Coronary artery (tissue), 2 donors: ENCODE measurements around the gene OSTF1.

Experiments used
- DNase-seq: peaks from one replicate; pipeline ENCODE4 v3.0.0-alpha.2; 2017; ENCODE audit warnings: low spot score
- H3K27ac ChIP-seq, 2 donors: fragments of 200-600 bp; sonication (generic); one replicate each; pipeline ENCODE4 v1.5.1; 2016 to 2019
- H3K4me3 ChIP-seq: fragments of 200-600 bp; sonication (generic); 2 replicates; pipeline ENCODE4 v1.5.1; 2016; ENCODE audit warnings: mild to moderate bottlenecking, moderate library complexity
- TF ChIP-seq, protein P1 (sequence below): fragments of 200-600 bp; sonication (generic); IDR thresholded peaks from one replicate; pipeline ENCODE4 v1.5.1; 2019; ENCODE audit warnings: antibody characterized with exemption

OSTF1 gene

GRCh38 chr9:75156858-75157257, 68.5 kb downstream of the OSTF1 start:
- H3K27ac ChIP-seq = no peak overlapping the region
- DNase-seq = no peak
- TF ChIP-seq, protein P1, sequence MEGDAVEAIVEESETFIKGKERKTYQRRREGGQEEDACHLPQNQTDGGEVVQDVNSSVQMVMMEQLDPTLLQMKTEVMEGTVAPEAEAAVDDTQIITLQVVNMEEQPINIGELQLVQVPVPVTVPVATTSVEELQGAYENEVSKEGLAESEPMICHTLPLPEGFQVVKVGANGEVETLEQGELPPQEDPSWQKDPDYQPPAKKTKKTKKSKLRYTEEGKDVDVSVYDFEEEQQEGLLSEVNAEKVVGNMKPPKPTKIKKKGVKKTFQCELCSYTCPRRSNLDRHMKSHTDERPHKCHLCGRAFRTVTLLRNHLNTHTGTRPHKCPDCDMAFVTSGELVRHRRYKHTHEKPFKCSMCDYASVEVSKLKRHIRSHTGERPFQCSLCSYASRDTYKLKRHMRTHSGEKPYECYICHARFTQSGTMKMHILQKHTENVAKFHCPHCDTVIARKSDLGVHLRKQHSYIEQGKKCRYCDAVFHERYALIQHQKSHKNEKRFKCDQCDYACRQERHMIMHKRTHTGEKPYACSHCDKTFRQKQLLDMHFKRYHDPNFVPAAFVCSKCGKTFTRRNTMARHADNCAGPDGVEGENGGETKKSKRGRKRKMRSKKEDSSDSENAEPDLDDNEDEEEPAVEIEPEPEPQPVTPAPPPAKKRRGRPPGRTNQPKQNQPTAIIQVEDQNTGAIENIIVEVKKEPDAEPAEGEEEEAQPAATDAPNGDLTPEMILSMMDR = no peak
- H3K4me3 ChIP-seq = no peak overlapping the region

DNA sequence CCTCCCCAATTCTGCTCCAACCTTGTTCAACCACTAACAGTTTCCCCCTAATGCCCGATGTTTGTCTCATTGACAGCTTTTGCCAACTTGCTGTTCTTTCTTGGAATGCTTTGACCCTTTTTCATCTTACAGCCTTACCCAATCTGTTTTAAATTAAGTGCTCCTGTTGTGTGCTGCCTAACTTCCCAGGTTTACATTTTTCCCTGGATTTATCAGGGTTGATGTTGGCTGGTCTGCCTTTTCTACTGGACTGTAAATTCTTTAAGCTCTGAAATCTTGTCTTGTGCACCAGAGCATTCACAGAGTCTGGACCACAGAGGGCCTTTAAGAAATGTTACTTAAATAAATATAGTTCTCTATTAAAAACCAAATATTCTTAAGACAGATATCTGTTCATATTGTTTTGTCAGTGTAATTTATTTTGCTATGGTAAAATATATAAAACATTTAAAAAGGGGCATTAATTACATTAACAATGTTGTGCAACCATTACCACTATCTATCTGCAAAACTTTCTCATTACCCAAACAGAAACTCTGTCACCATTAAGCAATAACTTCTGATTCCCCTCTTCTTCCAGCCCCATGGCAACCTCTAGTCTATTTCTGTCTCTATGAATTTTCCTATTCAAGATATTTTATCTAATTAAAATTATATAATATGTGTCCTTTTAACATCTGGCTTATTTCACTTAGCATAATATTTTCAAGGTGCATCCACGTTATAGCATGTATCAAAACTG, 73.0 kb downstream of the OSTF1 start:
- TF ChIP-seq, protein P1 = no peak
- DNase-seq = no peak
- no peak overlapping the region for H3K27ac ChIP-seq
- no peak overlapping the region for H3K4me3 ChIP-seq

DNA sequence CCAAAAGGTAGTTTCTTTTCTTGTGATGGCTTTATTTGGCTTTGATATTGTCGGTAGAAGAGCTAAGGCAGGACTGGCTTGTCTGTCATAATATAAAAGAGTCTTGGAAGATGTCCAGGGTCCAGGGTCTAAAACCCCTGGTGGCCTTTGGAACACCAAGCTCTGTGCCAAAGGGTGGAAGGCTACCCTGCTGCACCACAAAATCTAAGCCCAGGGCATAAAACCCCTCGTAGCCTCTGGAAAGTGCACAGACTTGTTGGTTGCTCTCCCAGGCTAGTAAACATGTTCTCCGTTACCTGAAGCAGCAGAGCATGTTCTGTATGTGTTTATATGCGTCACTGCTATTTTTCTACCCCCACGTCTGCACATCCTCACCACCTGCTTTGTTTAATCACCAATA, 75.5 kb downstream of the OSTF1 start:
- Histone ChIP-seq H3K27ac (no peak overlapping the region), H3K4me3 (no peak overlapping the region)
- no peak for DNase-seq
- TF ChIP-seq, protein P1 = no peak

DNA sequence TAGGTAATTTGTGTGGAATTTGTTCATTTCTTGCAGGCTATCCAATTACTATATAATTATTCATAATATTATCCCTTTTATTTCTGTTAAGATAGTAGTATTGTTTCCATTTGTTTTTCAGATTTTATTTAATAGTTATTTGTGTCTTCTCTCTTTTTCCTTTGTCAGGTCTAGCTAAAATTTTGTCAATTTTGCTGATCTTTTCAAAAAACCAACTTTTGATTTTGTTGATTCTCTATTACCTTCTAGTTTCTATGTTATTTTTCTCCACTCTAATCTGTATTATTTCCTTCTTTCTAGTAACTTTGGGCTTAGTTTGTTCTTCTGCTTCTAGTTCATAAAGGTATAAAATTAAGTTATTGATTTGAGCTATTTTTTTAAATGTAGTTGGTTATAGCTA, 76.3 kb downstream of the OSTF1 start:
- TF ChIP-seq, protein P1 = no peak
- Histone ChIP-seq H3K27ac (no peak overlapping the region), H3K4me3 (no peak overlapping the region)
- no peak for DNase-seq

- TF ChIP-seq, protein P1 = no peak
- no peak overlapping the region for H3K4me3 ChIP-seq
- DNase-seq = no peak
- H3K27ac ChIP-seq = no peak overlapping the region
Measured at GRCh38 chr9:75167281-75167680, 79.0 kb downstream of the OSTF1 start.

- H3K4me3 ChIP-seq = no peak overlapping the region
- TF ChIP-seq, protein P1 = no peak
- DNase-seq = no peak
- H3K27ac ChIP-seq = no peak overlapping the region
Measured at GRCh38 chr9:75168270-75169178, 80.2 kb downstream of the OSTF1 start.
